Measurements from ENCODE around the gene B3GNT8. TPM values are rescaled to one million over a fixed set of nuclear protein-coding genes. Genes with fewer than 3 reads are reported as not detected.

B3GNT8 gene
- total and polyA plus RNA-seq, 2 donors from 2014 or later: 4.4 to 6.5 TPM

GRCh38 chr19:41434450-41434849 lies 7.3 kb upstream of the B3GNT8 start:
- peaks cover 0 to 12% (median 0%) of the 10 kb centered on the region in 3 donors for H3K4me1 ChIP-seq (ENCODE audit: control insufficient read depth in 2 of 3, insufficient read depth in 2 of 3, low read depth in 1 of 3, low read length in 3 of 3)
- FAIRE-seq: no peak
- peak in 1 of 5 donors; percentile 27 for DNase-seq
- intact Hi-C loops (cut with DNase I): no loop called here
- no peak overlapping the region for H3K9ac ChIP-seq (ENCODE audit: low read length in 3 of 3)
- no peak for TF ChIP-seq CTCF (IDR thresholded peaks at IDR 0.05; ENCODE audit: borderline replicate concordance, extremely low read depth, insufficient read depth)
- no peaks in the 10 kb centered on the region for H3K9me3 ChIP-seq (ENCODE audit: control insufficient read depth in 2 of 3, insufficient read depth in 1 of 3, low read length in 3 of 3)
- H3K27ac ChIP-seq (ENCODE audit: low read depth in 2 of 2, low read length in 2 of 2): no peak overlapping the region
- no peaks in the 10 kb centered on the region for H3K27me3 ChIP-seq (ENCODE audit: control insufficient read depth, insufficient read depth, low read length)
- peaks cover 3 to 25% (median 6%) of the 10 kb centered on the region in 3 donors for H3K36me3 ChIP-seq (ENCODE audit: control insufficient read depth in 2 of 3, insufficient read depth in 3 of 3, low read length in 3 of 3)
- H3K4me3 ChIP-seq (ENCODE audit: low read length in 3 of 3): no peak overlapping the region

GRCh38 chr19:41433171-41433570 lies 6.0 kb upstream of the B3GNT8 start:
- no peaks in the 10 kb centered on the region for H3K9me3 ChIP-seq (ENCODE audit: control insufficient read depth in 2 of 3, insufficient read depth in 1 of 3, low read length in 3 of 3)
- H3K4me1 ChIP-seq (ENCODE audit: control insufficient read depth in 2 of 3, insufficient read depth in 2 of 3, low read depth in 1 of 3, low read length in 3 of 3): peaks cover 0 to 20% (median 9%) of the 10 kb centered on the region in 3 donors
- H3K27me3 ChIP-seq (ENCODE audit: control insufficient read depth, insufficient read depth, low read length): no peaks in the 10 kb centered on the region
- no peak overlapping the region for H3K9ac ChIP-seq (ENCODE audit: low read length in 3 of 3)
- no peak for TF ChIP-seq CTCF (IDR thresholded peaks at IDR 0.05; ENCODE audit: borderline replicate concordance, extremely low read depth, insufficient read depth)
- FAIRE-seq: no peak
- peaks cover 3 to 25% (median 6%) of the 10 kb centered on the region in 3 donors for H3K36me3 ChIP-seq (ENCODE audit: control insufficient read depth in 2 of 3, insufficient read depth in 3 of 3, low read length in 3 of 3)
- H3K27ac ChIP-seq (ENCODE audit: low read depth in 2 of 2, low read length in 2 of 2): no peak overlapping the region
- DNase-seq: peak in 1 of 5 donors; percentile 49
- intact Hi-C loops (cut with DNase I): no loop called here
- no peak overlapping the region for H3K4me3 ChIP-seq (ENCODE audit: low read length in 3 of 3)

- peak overlapping the region in 1 of 2 donors; percentile 9 for H3K27ac ChIP-seq (ENCODE audit: low read depth in 2 of 2, low read length in 2 of 2)
- TF ChIP-seq CTCF (IDR thresholded peaks at IDR 0.05; ENCODE audit: borderline replicate concordance, extremely low read depth, insufficient read depth): peak; percentile 17
- H3K9me3 ChIP-seq (ENCODE audit: control insufficient read depth in 2 of 3, insufficient read depth in 1 of 3, low read length in 3 of 3): no peaks in the 10 kb centered on the region
- H3K27me3 ChIP-seq (ENCODE audit: control insufficient read depth, insufficient read depth, low read length): no peaks in the 10 kb centered on the region
- peaks cover 3 to 23% (median 6%) of the 10 kb centered on the region in 3 donors for H3K36me3 ChIP-seq (ENCODE audit: control insufficient read depth in 2 of 3, insufficient read depth in 3 of 3, low read length in 3 of 3)
- intact Hi-C loops (cut with DNase I): no loop called here
- peaks cover 0 to 30% (median 9%) of the 10 kb centered on the region in 3 donors for H3K4me1 ChIP-seq (ENCODE audit: control insufficient read depth in 2 of 3, insufficient read depth in 2 of 3, low read depth in 1 of 3, low read length in 3 of 3)
- no peak overlapping the region for H3K9ac ChIP-seq (ENCODE audit: low read length in 3 of 3)
- DNase-seq (peak in 1 of 5 donors; percentile 36), FAIRE-seq (no peak)
- no peak overlapping the region for H3K4me3 ChIP-seq (ENCODE audit: low read length in 3 of 3)
These were observed 4.5 kb upstream of the B3GNT8 start for GRCh38 chr19:41431426-41432386.
